ENCODE data around the gene SMAP1. TPM values are rescaled to one million over a fixed set of nuclear protein-coding genes. Genes with fewer than 3 reads are reported as not detected.
A peak's percentile ranks its signal among the peaks of the same experiment; 100 is the strongest.

Gene SMAP1
- total and polyA plus RNA-seq, 8 donors: 26.2 to 30.6 (median 26.9) TPM

- H3K27me3 ChIP-seq: no peaks in the 10 kb centered on the region
- intact Hi-C loops (cut with DNase I): no loop called here
- TF ChIP-seq CTCF (IDR thresholded peaks at IDR 0.05): no peak
- no peak overlapping the region for H3K27ac ChIP-seq
- DNase-seq (no peak), ATAC-seq (no peak)
- H3K4me1 ChIP-seq: no peaks in the 10 kb centered on the region
- no peaks in the 10 kb centered on the region for H3K9me3 ChIP-seq
- peaks cover 0 to 17% of the 10 kb centered on the region in 2 donors for H3K36me3 ChIP-seq
- no peak overlapping the region for H3K4me3 ChIP-seq
Observed at GRCh38 chr6:70864401-70864800, 196.7 kb downstream of the SMAP1 start.

GRCh38 chr6:70872469-70872868 is 204.8 kb downstream of the SMAP1 start:
- no peak overlapping the region for H3K27ac ChIP-seq
- no peak for DNase-seq
- H3K36me3 ChIP-seq: no peaks in the 10 kb centered on the region
- no peaks in the 10 kb centered on the region for H3K4me1 ChIP-seq
- ATAC-seq: no peak
- intact Hi-C loops (cut with DNase I): no loop called here
- no peak overlapping the region for H3K4me3 ChIP-seq
- TF ChIP-seq CTCF (IDR thresholded peaks at IDR 0.05): no peak
- H3K27me3 ChIP-seq: no peaks in the 10 kb centered on the region
- H3K9me3 ChIP-seq: peaks cover 5 to 26% of the 10 kb centered on the region in 2 donors

GRCh38 chr6:70874181-70874913 is 206.7 kb downstream of the SMAP1 start:
- Histone ChIP-seq H3K4me1 (no peaks in the 10 kb centered on the region), H3K36me3 (no peaks in the 10 kb centered on the region), H3K4me3 (no peak overlapping the region), H3K9me3 (peaks cover 5 to 26% of the 10 kb centered on the region in 2 donors), H3K27me3 (no peaks in the 10 kb centered on the region), H3K27ac (no peak overlapping the region)
- DNase-seq: no peak
- intact Hi-C loops (cut with DNase I): no loop called here
- no peak for ATAC-seq
- no peak for TF ChIP-seq CTCF (IDR thresholded peaks at IDR 0.05)

- Histone ChIP-seq H3K27ac (no peak overlapping the region), H3K4me3 (no peak overlapping the region), H3K27me3 (no peaks in the 10 kb centered on the region), H3K36me3 (no peaks in the 10 kb centered on the region), H3K9me3 (no peaks in the 10 kb centered on the region), H3K4me1 (no peaks in the 10 kb centered on the region)
- intact Hi-C loops (cut with DNase I): no loop called here
- no peak for DNase-seq
- TF ChIP-seq CTCF (IDR thresholded peaks at IDR 0.05): no peak
- ATAC-seq: no peak
Observed at GRCh38 chr6:70879496-70879895, 211.8 kb downstream of the SMAP1 start.

- intact Hi-C loops (cut with DNase I): loop anchor here (2.0 to 10.0 kb wide), 2 partner anchors 176 to 180 kb away; no protein-coding TSS in a partner anchor
- H3K36me3 ChIP-seq: no peaks in the 10 kb centered on the region
- no peak overlapping the region for H3K4me3 ChIP-seq
- DNase-seq: peak; percentile 22 to 81 (median 50)
- no peaks in the 10 kb centered on the region for H3K27me3 ChIP-seq
- no peaks in the 10 kb centered on the region for H3K4me1 ChIP-seq
- no peak overlapping the region for H3K27ac ChIP-seq
- peak; percentile 96 for ATAC-seq
- no peaks in the 10 kb centered on the region for H3K9me3 ChIP-seq
- peak; percentile 85 to 87 for TF ChIP-seq CTCF (IDR thresholded peaks at IDR 0.05)
Observed at GRCh38 chr6:70884074-70884983, 216.6 kb downstream of the SMAP1 start.

Measured in left lung (tissue), 10 donors.